Adrenal gland (tissue), 12 donors: ENCODE measurements around the gene AP1S3. TPM values are rescaled to one million over a fixed set of nuclear protein-coding genes. Genes with fewer than 3 reads are reported as not detected.
A peak's percentile ranks its signal among the peaks of the same experiment; 100 is the strongest.

Experiments
- DNase-seq, 7 donors: peaks; one replicate each; pipeline ENCODE4 v3.0.0-alpha.2; 2019 to 2020
- H3K27ac ChIP-seq, 5 donors: fragments of 200-600 bp; sonication (generic) in 4 of 5; 1 replicate in 3 of 5; 2 replicates in 2 of 5; pipeline versions ENCODE4 v1.5.1 to v1.8.0; 2016 to 2020; ENCODE audit warnings: mild to moderate bottlenecking in 1 of 5
- H3K27me3 ChIP-seq: fragments of 200-600 bp; 2 replicates; pipeline ENCODE4 v1.8.0; 2021
- H3K36me3 ChIP-seq, 2 donors: fragments of 200-600 bp; replicated peaks in 1 of 2; 1 replicate in 1 of 2; 2 replicates in 1 of 2; pipeline versions ENCODE4 v1.5.1 to v1.8.0; 2018 to 2022
- H3K4me1 ChIP-seq, 2 donors: fragments of 200-600 bp; replicated peaks in 1 of 2; 1 replicate in 1 of 2; 2 replicates in 1 of 2; pipeline versions ENCODE4 v1.5.1 to v1.8.0; 2018 to 2021
- H3K4me3 ChIP-seq, 4 donors: fragments of 200-600 bp; sonication (generic) in 3 of 4; one replicate each; pipeline ENCODE4 v1.5.1; 2016 to 2018
- H3K9me3 ChIP-seq, 3 donors: fragments of 200-600 bp; sonication (generic) in 1 of 3; replicated peaks in 1 of 3; 1 replicate in 2 of 3; 2 replicates in 1 of 3; pipeline versions ENCODE4 v1.5.1 to v1.8.0; 2016 to 2021
- POLR2A ChIP-seq, 2 donors: fragments of 450-650 bp; IDR thresholded peaks; one replicate each; pipeline ENCODE4 v1.6.1; 2017; ENCODE audit warnings: antibody characterized with exemption in 2 of 2, mild to moderate bottlenecking in 2 of 2, moderate library complexity in 1 of 2
- WGBS, 4 donors: extraction: QIAGEN DNeasy Blood & Tissue Kit in 2 of 4; methylation state at CpG; one replicate each; pipeline versions ENCODE4 v1.1.5 to v1.1.7; 2013 to 2017; 5-methylcytosine and 5-hydroxymethylcytosine counted together
- intact Hi-C, 2 donors: fragments of 100-400 bp; cut with DNase I; formaldehyde crosslinking; loops; one replicate each; pipeline versions ENCODE4 v1.14.1 to v1.15.0; 2022 to 2023
- polyA plus RNA-seq, 3 donors: library from polyadenylated mRNA; stranded (reverse); fragments of 200-250 nt in 2 of 3; fragments of 350-450 nt in 1 of 3; fragmentation: Illumina TruSeq in 1 of 3; extraction: RNeasy Lipid Tissue Mini Kit (QIAGEN cat#74804) in 1 of 3; gene quantifications; one replicate each; pipeline ENCODE4 v1.2.3, GENCODE V29; 2013 to 2014
- total RNA-seq, 9 donors: library from RNA; depleted of rRNA in 4 of 9; stranded (reverse); fragments of >200 nt in 4 of 9; fragments of 120-200 nt in 1 of 9; fragmentation: NEBNext Ultra II Directional in 1 of 9; extraction: Animal tissue kit (Norgen Biotek cat#: 25700) in 1 of 9; gene quantifications; one replicate each; pipeline versions ENCODE4 v1.1.0 to v1.2.4, GENCODE V29; 2013 to 2023
- TF ChIP-seq, protein P1 (sequence below), 6 experiments: fragments of 450-650 bp in 4 of 6; fragments of 200-600 bp in 2 of 6; sonication (generic) in 1 of 6; IDR thresholded peaks; 1 replicate in 5 of 6; 2 replicates in 1 of 6; pipeline versions ENCODE4 v1.5.1 to v1.8.0; 2016 to 2021; ENCODE audit warnings: antibody characterized with exemption in 6 of 6, mild to moderate bottlenecking in 2 of 6, moderate library complexity in 1 of 6
- donor health status: healthy with polysubstance abuse.
- donor health status: Bipolar disorder and iron deficiency.
- donor health status: DM: yes; HTN: yes; CAD: no.
- donor health status: DM: no; HTN: no; CAD: no.
- donor health status: DM: no; HTN: no; CAD: no.
- donor health status: DM: yes; HTN: yes; CAD: no.

The AP1S3 gene
- total and polyA plus RNA-seq, 12 donors, result 0.24 to 7.3 (median 1.3) TPM

DNA sequence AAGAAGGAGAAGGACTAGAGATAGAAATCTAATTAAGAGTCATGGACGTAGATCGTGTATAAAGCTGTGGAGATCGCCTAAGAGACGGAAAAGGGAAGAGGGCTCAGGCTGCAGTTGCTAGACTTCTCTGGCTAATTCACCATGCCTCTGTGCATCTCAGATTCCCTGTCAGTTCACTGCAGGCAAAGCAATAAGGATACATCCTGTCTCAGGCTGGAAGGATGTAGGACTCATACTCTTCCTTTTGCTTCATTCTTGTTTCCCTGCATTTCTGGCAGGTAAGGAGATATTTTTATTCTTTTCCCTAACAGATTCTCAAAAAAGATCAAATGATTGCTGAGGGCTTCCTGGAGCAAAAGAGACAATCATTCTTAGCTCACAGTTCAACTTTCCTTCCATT lies 112.5 kb downstream of the AP1S3 start:
- peaks cover 9 to 14% of the 10 kb centered on the region in 2 donors for H3K4me1 ChIP-seq
- no peak for DNase-seq
- intact Hi-C loops, result no loop called here
- WGBS, 4 donors, result 86 to 90% (median 88%) methylated on average over 4 of the region's 4 CpGs
- H3K27me3 ChIP-seq, result no peaks in the 10 kb centered on the region
- peak overlapping the region in 3 of 5 donors; percentile 26 to 78 (median 63) for H3K27ac ChIP-seq
- TF ChIP-seq, protein P1, sequence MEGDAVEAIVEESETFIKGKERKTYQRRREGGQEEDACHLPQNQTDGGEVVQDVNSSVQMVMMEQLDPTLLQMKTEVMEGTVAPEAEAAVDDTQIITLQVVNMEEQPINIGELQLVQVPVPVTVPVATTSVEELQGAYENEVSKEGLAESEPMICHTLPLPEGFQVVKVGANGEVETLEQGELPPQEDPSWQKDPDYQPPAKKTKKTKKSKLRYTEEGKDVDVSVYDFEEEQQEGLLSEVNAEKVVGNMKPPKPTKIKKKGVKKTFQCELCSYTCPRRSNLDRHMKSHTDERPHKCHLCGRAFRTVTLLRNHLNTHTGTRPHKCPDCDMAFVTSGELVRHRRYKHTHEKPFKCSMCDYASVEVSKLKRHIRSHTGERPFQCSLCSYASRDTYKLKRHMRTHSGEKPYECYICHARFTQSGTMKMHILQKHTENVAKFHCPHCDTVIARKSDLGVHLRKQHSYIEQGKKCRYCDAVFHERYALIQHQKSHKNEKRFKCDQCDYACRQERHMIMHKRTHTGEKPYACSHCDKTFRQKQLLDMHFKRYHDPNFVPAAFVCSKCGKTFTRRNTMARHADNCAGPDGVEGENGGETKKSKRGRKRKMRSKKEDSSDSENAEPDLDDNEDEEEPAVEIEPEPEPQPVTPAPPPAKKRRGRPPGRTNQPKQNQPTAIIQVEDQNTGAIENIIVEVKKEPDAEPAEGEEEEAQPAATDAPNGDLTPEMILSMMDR (IDR thresholded peaks at IDR 0.05), result no peak
- TF ChIP-seq POLR2A (IDR thresholded peaks at IDR 0.05), result no peak
- H3K4me3 ChIP-seq, result no peak overlapping the region
- H3K9me3 ChIP-seq, result no peaks in the 10 kb centered on the region
- H3K36me3 ChIP-seq, result no peaks in the 10 kb centered on the region

DNA sequence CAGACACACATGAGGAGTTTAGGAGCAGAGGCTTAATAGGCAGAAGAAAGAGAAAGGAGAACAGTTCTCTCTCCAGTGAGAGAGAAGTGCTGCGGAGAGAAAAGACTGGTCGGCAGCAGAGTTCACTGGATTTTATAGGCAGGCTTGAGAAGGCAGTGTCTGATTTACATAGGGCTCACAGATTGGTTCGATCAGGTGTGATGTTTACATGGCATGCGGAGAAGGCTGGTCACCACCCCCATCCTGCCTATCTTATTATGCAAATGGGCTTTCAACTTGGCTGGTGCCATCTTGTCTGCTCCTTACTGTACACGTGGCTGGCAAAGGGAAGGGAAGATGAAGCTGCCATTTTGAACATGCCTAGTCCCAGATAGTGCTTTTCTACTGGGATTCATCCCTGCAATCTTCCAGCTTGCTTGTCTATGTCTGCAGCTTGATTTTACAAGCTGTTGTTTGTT lies 113.4 kb downstream of the AP1S3 start:
- no peaks in the 10 kb centered on the region for H3K36me3 ChIP-seq
- H3K27ac ChIP-seq, result no peak overlapping the region
- TF ChIP-seq POLR2A (IDR thresholded peaks at IDR 0.05), result no peak
- TF ChIP-seq, protein P1 (IDR thresholded peaks at IDR 0.05), result no peak
- no peaks in the 10 kb centered on the region for H3K27me3 ChIP-seq
- no peaks in the 10 kb centered on the region for H3K9me3 ChIP-seq
- DNase-seq, result no peak
- H3K4me3 ChIP-seq, result no peak overlapping the region
- intact Hi-C loops, result no loop called here
- peaks cover 9 to 14% of the 10 kb centered on the region in 2 donors for H3K4me1 ChIP-seq
- WGBS, 4 donors, result 86 to 90% (median 88%) methylated on average over 5 of the region's 5 CpGs

DNA sequence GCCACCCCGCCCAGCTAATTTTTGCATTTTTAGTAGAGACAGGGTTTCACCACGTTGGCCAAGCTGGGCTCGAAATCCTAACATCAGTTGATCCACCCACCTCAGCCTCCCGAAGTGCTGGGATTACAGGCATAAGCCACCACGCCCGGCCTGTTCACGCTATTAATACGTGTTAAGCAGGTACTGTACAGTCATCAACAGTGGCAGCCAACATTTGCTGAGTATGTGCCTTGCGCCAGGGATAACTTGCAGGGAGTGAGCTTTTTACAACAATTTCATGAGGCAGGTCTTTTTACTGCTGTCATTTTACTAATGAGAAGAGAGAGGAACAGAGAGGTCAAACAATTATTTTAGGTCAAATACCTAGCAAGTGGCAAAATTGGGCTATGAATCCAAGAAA lies 115.2 kb downstream of the AP1S3 start:
- no peak for DNase-seq
- Histone ChIP-seq H3K9me3 (no peaks in the 10 kb centered on the region), H3K4me3 (no peak overlapping the region), H3K4me1 (peaks cover 9 to 14% of the 10 kb centered on the region in 2 donors), H3K27me3 (no peaks in the 10 kb centered on the region), H3K27ac (no peak overlapping the region), H3K36me3 (no peaks in the 10 kb centered on the region)
- 81 to 96% (median 93%) methylated on average over 6 to 9 of the region's 9 CpGs for WGBS, 4 donors
- no peak for TF ChIP-seq POLR2A (IDR thresholded peaks at IDR 0.05)
- TF ChIP-seq, protein P1 (IDR thresholded peaks at IDR 0.05), result no peak
- intact Hi-C loops, result no loop called here

DNA sequence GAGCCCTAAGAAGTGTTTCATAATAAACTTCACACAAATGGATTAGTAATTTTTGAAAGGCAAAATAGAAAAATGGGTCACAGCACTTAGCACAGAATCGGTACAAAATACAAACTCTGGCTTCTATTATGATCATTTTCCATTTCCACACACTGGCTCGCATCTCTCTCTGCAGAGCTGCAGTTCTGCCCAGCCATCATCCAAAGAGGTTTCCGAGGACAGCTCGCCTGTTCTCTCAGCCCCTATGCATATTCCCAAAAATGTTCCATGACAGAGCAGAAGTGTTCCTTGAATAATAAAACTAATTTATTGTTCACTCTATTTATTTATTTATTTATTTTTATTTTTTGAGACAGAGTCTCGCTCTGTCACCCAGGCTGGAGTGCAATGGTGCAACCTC lies 115.6 kb downstream of the AP1S3 start:
- Histone ChIP-seq H3K4me1 (peaks cover 9 to 14% of the 10 kb centered on the region in 2 donors), H3K9me3 (no peaks in the 10 kb centered on the region), H3K36me3 (no peaks in the 10 kb centered on the region), H3K27me3 (no peaks in the 10 kb centered on the region), H3K4me3 (no peak overlapping the region), H3K27ac (no peak overlapping the region)
- intact Hi-C loops, result no loop called here
- TF ChIP-seq, protein P1 (IDR thresholded peaks at IDR 0.05), result no peak
- no peak for TF ChIP-seq POLR2A (IDR thresholded peaks at IDR 0.05)
- 88 to 96% (median 91%) methylated on average over 5 of the region's 5 CpGs for WGBS, 4 donors
- DNase-seq, result no peak
